Neural crest cell (in vitro differentiated cells): ENCODE data around the gene NNAT. TPM values are rescaled to one million over a fixed set of nuclear protein-coding genes. Genes with fewer than 3 reads are reported as not detected.

Experiments used
- DNase-seq: peaks from one replicate; pipeline ENCODE4 v3.0.0; 2021; ENCODE audit warnings: low read depth, mixed read lengths, low spot score
- H3K27ac Mint-ChIP-seq: one replicate; pipeline ENCODE4 v1.8.0; 2021; ENCODE audit warnings: mild to moderate bottlenecking, mixed read lengths; ENCODE audit not compliant: unreplicated experiment
- H3K27me3 Mint-ChIP-seq: 2 replicates; pipeline ENCODE4 v1.8.0; 2021; ENCODE audit warnings: low read depth, mild to moderate bottlenecking, mixed read lengths
- H3K36me3 Mint-ChIP-seq: 2 replicates; pipeline ENCODE4 v1.8.0; 2021; ENCODE audit warnings: low read depth, mild to moderate bottlenecking, mixed read lengths
- H3K4me1 Mint-ChIP-seq: 2 replicates; pipeline ENCODE4 v1.8.0; 2021; ENCODE audit warnings: mixed read lengths
- H3K4me3 Mint-ChIP-seq: one replicate; pipeline ENCODE4 v1.8.0; 2021; ENCODE audit warnings: mild to moderate bottlenecking, mixed read lengths
- H3K9me3 Mint-ChIP-seq: 2 replicates; pipeline ENCODE4 v1.8.0; 2021; ENCODE audit warnings: mixed read lengths
- CTCF ChIP-seq: fragments of 200-600 bp; sonication (generic); conservative IDR thresholded peaks from 2 replicates; pipeline ENCODE4 v1.5.0; 2021; ENCODE audit warnings: antibody characterized with exemption, mild to moderate bottlenecking
- total RNA-seq: library from RNA; stranded (reverse); gene quantifications from 2 replicates; pipeline ENCODE4 v1.2.1, GENCODE V29; 2021

Gene NNAT
- total RNA-seq, 1 donor from 2014 or later: 113 TPM

GRCh38 chr20:37502654-37503053 lies 18.4 kb upstream of the NNAT start:
- no peaks in the 10 kb centered on the region for H3K4me1 Mint-ChIP-seq
- H3K27me3 Mint-ChIP-seq: no peaks in the 10 kb centered on the region
- no peak for TF ChIP-seq CTCF
- H3K4me3 Mint-ChIP-seq: no peak overlapping the region
- no peak for DNase-seq
- H3K36me3 Mint-ChIP-seq: no peaks in the 10 kb centered on the region
- H3K27ac Mint-ChIP-seq: no peak overlapping the region
- no peaks in the 10 kb centered on the region for H3K9me3 Mint-ChIP-seq

GRCh38 chr20:37503256-37503927 lies 17.7 kb upstream of the NNAT start:
- no peaks in the 10 kb centered on the region for H3K9me3 Mint-ChIP-seq
- H3K4me3 Mint-ChIP-seq: no peak overlapping the region
- no peaks in the 10 kb centered on the region for H3K36me3 Mint-ChIP-seq
- no peak for TF ChIP-seq CTCF
- H3K4me1 Mint-ChIP-seq: no peaks in the 10 kb centered on the region
- H3K27ac Mint-ChIP-seq: no peak overlapping the region
- no peaks in the 10 kb centered on the region for H3K27me3 Mint-ChIP-seq
- DNase-seq: no peak

GRCh38 chr20:37504404-37505096 lies 16.5 kb upstream of the NNAT start:
- H3K27ac Mint-ChIP-seq: no peak overlapping the region
- no peaks in the 10 kb centered on the region for H3K36me3 Mint-ChIP-seq
- no peaks in the 10 kb centered on the region for H3K27me3 Mint-ChIP-seq
- no peak overlapping the region for H3K4me3 Mint-ChIP-seq
- DNase-seq: no peak
- H3K4me1 Mint-ChIP-seq: no peaks in the 10 kb centered on the region
- TF ChIP-seq CTCF: no peak
- H3K9me3 Mint-ChIP-seq: no peaks in the 10 kb centered on the region

- Mint-ChIP-seq H3K27me3 (no peaks in the 10 kb centered on the region), H3K4me3 (no peak overlapping the region), H3K9me3 (no peaks in the 10 kb centered on the region), H3K4me1 (no peaks in the 10 kb centered on the region), H3K27ac (no peak overlapping the region), H3K36me3 (peaks cover 4% of the 10 kb centered on the region)
- TF ChIP-seq CTCF: no peak
- DNase-seq: no peak
These were observed 15.5 kb upstream of the NNAT start for GRCh38 chr20:37505263-37506151.

GRCh38 chr20:37506152-37506725 lies 14.8 kb upstream of the NNAT start:
- Mint-ChIP-seq H3K36me3 (peaks cover 7% of the 10 kb centered on the region), H3K27ac (no peak overlapping the region), H3K4me1 (no peaks in the 10 kb centered on the region), H3K27me3 (no peaks in the 10 kb centered on the region), H3K4me3 (no peak overlapping the region), H3K9me3 (no peaks in the 10 kb centered on the region)
- no peak for TF ChIP-seq CTCF
- DNase-seq: no peak
